ENCODE measurements around the gene TSPAN31. TPM values are rescaled to one million over a fixed set of nuclear protein-coding genes. Genes with fewer than 3 reads are reported as not detected.
A peak's percentile ranks its signal among the peaks of the same experiment; 100 is the strongest.

The TSPAN31 gene
- total RNA-seq, 1 donor from 2014 or later: 18.6 TPM

DNA sequence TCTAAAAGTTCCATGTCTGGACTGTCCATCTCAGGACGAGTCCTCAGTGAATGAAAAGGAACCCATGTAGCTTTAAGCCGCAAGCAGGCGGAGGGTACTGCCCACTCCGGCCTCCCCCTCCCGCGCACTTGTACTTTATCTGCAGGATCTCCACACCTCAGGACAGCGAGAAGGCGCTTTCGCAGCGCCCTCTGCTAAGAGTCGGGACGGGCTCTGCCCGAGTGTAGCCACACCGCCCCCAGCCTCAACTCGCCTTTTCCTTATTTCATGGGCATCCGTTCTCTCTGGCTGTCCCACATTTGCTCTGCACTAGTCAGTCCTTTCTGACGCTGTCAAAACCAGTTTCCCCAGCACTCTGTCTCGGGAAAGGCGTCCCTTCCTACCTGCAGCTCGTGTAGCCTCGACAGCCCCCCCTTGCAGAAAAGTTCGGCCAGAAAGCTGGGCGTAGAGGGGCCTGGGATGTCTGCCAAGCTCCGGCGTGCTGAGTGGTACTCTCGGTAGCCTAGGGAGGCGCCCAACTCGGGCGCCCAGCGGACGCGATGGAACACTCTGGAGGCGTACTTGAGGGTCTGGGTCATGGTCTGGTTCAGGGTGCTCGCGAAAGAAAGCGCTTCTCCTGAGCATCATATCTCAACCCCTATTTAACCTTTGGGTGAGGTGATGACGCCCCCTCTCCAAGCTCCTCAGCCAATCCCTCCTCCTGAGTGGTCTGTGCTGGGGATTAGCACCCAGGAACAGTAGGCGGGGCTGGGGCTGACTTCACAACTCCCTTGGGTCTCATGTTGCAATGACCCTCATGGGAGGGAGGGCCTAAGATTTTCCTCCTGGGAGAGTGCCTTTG, 21.8 kb downstream of the TSPAN31 start, which contains the start of gene CYP27B1:
TSS of gene CYP27B1 (minus strand) at position 615 of the 841 bp plus-strand sequence. CDS start at position 578, 37 bp downstream.
- Mint-ChIP-seq H3K27ac (ENCODE audit: unreplicated experiment) (peak within 1 kb of the TSS; percentile 59), H3K36me3 (ENCODE audit: low read depth, unreplicated experiment) (peaks cover 14% of the 10 kb centered on the region), H3K4me3 (ENCODE audit: unreplicated experiment) (peak within 1 kb of the TSS; percentile 47), H3K27me3 (ENCODE audit: low read depth, unreplicated experiment) (peaks cover 50% of the 10 kb centered on the region), H3K9me3 (ENCODE audit: unreplicated experiment) (no peaks in the 10 kb centered on the region), H3K4me1 (ENCODE audit: low read depth, unreplicated experiment) (peaks cover 5% of the 10 kb centered on the region)
- no peak for FAIRE-seq
- Histone ChIP-seq H3K9ac (ENCODE audit: low read length) (no peak within 1 kb of the TSS), H4K20me1 (ENCODE audit: insufficient read depth, low read length) (no peaks in the 10 kb centered on the region), H3K27me3 (ENCODE audit: insufficient read depth, low read length) (peaks cover 36% of the 10 kb centered on the region), H3K4me2 (ENCODE audit: low read length) (peak within 1 kb of the TSS; percentile 80), H3K79me2 (ENCODE audit: insufficient read depth, low read length) (peaks cover 10% of the 10 kb centered on the region), H3K4me1 (ENCODE audit: insufficient read depth, low read length) (peaks cover 36% of the 10 kb centered on the region), H3K4me3 (ENCODE audit: insufficient read depth, low read depth, low read length) (peak within 1 kb of the TSS; percentile 36), H3K9me3 (ENCODE audit: insufficient read depth, low read depth, low read length) (no peaks in the 10 kb centered on the region), H2AFZ (ENCODE audit: low read depth, low read length) (no peak within 1 kb of the TSS), H3K27ac (ENCODE audit: low read depth, low read length) (no peak within 1 kb of the TSS), H3K36me3 (ENCODE audit: insufficient read depth, low read length) (no peaks in the 10 kb centered on the region)
- DNase-seq (ENCODE audit: low read depth): no peak
- no peak for TF ChIP-seq EZH2 (IDR thresholded peaks at IDR 0.05; ENCODE audit: insufficient read depth, low read length)
- TF ChIP-seq, protein P1, sequence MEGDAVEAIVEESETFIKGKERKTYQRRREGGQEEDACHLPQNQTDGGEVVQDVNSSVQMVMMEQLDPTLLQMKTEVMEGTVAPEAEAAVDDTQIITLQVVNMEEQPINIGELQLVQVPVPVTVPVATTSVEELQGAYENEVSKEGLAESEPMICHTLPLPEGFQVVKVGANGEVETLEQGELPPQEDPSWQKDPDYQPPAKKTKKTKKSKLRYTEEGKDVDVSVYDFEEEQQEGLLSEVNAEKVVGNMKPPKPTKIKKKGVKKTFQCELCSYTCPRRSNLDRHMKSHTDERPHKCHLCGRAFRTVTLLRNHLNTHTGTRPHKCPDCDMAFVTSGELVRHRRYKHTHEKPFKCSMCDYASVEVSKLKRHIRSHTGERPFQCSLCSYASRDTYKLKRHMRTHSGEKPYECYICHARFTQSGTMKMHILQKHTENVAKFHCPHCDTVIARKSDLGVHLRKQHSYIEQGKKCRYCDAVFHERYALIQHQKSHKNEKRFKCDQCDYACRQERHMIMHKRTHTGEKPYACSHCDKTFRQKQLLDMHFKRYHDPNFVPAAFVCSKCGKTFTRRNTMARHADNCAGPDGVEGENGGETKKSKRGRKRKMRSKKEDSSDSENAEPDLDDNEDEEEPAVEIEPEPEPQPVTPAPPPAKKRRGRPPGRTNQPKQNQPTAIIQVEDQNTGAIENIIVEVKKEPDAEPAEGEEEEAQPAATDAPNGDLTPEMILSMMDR (IDR thresholded peaks at IDR 0.05; ENCODE audit: insufficient read depth, low read depth, low read length): no peak

DNA sequence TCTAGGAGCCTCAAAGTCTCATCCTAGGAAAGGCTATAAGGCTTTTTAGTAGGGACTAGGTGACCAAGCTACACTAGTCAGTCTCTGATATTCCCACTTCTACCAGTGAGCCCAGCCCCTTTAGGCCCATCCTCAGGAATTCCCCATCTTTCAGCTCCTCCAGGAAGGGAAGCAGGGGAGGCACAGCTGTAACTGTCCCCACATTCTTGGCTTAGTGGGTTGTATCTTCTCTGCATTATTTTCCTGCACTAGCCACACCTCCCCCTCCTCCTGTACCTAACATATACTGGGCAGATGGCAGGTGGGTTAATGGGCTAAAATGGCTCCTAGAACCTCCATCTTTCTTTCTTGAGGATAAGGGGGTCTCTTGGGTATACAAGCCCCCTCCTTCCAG, 22.5 kb downstream of the TSPAN31 start:
- Histone ChIP-seq H3K79me2 (ENCODE audit: insufficient read depth, low read length) (peaks cover 10% of the 10 kb centered on the region), H4K20me1 (ENCODE audit: insufficient read depth, low read length) (no peaks in the 10 kb centered on the region), H3K4me2 (ENCODE audit: low read length) (peak overlapping the region; percentile 80), H3K4me3 (ENCODE audit: insufficient read depth, low read depth, low read length) (no peak overlapping the region), H3K27me3 (ENCODE audit: insufficient read depth, low read length) (peaks cover 36% of the 10 kb centered on the region), H3K9ac (ENCODE audit: low read length) (no peak overlapping the region), H3K27ac (ENCODE audit: low read depth, low read length) (no peak overlapping the region), H2AFZ (ENCODE audit: low read depth, low read length) (no peak overlapping the region), H3K9me3 (ENCODE audit: insufficient read depth, low read depth, low read length) (no peaks in the 10 kb centered on the region), H3K4me1 (ENCODE audit: insufficient read depth, low read length) (peaks cover 36% of the 10 kb centered on the region), H3K36me3 (ENCODE audit: insufficient read depth, low read length) (no peaks in the 10 kb centered on the region)
- Mint-ChIP-seq H3K4me3 (ENCODE audit: unreplicated experiment) (no peak overlapping the region), H3K27me3 (ENCODE audit: low read depth, unreplicated experiment) (peaks cover 50% of the 10 kb centered on the region), H3K9me3 (ENCODE audit: unreplicated experiment) (no peaks in the 10 kb centered on the region), H3K27ac (ENCODE audit: unreplicated experiment) (no peak overlapping the region), H3K36me3 (ENCODE audit: low read depth, unreplicated experiment) (peaks cover 14% of the 10 kb centered on the region), H3K4me1 (ENCODE audit: low read depth, unreplicated experiment) (peaks cover 5% of the 10 kb centered on the region)
- FAIRE-seq (no peak), DNase-seq (ENCODE audit: low read depth) (no peak)
- TF ChIP-seq, protein P1 (IDR thresholded peaks at IDR 0.05; ENCODE audit: insufficient read depth, low read depth, low read length): no peak
- TF ChIP-seq EZH2 (IDR thresholded peaks at IDR 0.05; ENCODE audit: insufficient read depth, low read length): no peak

DNA sequence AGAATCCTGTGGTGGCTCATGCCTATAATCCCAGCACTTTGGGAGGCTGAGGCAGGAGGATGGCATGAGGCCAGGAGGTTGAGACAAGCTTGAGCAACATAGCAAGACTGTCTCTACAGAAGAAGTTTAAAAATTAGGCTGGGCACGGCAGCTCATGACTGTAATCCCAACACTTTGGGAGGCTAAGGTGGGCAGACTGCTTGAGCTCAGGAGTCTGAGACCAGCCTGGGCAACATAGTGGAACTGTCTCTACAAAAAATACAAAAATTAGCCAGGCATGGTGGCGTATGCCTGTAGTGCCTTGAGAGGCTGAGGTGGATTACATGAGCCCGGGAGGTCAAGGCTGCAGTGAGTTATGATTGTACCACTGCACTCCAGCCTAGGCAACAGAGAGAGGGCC, 23.0 kb downstream of the TSPAN31 start:
- TF ChIP-seq, protein P1 (IDR thresholded peaks at IDR 0.05; ENCODE audit: insufficient read depth, low read depth, low read length): no peak
- TF ChIP-seq EZH2 (IDR thresholded peaks at IDR 0.05; ENCODE audit: insufficient read depth, low read length): no peak
- Histone ChIP-seq H3K4me3 (ENCODE audit: insufficient read depth, low read depth, low read length) (no peak overlapping the region), H4K20me1 (ENCODE audit: insufficient read depth, low read length) (no peaks in the 10 kb centered on the region), H3K9me3 (ENCODE audit: insufficient read depth, low read depth, low read length) (no peaks in the 10 kb centered on the region), H2AFZ (ENCODE audit: low read depth, low read length) (no peak overlapping the region), H3K9ac (ENCODE audit: low read length) (no peak overlapping the region), H3K27me3 (ENCODE audit: insufficient read depth, low read length) (peaks cover 36% of the 10 kb centered on the region), H3K79me2 (ENCODE audit: insufficient read depth, low read length) (peaks cover 10% of the 10 kb centered on the region), H3K27ac (ENCODE audit: low read depth, low read length) (no peak overlapping the region), H3K36me3 (ENCODE audit: insufficient read depth, low read length) (no peaks in the 10 kb centered on the region), H3K4me2 (ENCODE audit: low read length) (no peak overlapping the region), H3K4me1 (ENCODE audit: insufficient read depth, low read length) (peaks cover 36% of the 10 kb centered on the region)
- Mint-ChIP-seq H3K36me3 (ENCODE audit: low read depth, unreplicated experiment) (peaks cover 14% of the 10 kb centered on the region), H3K27ac (ENCODE audit: unreplicated experiment) (no peak overlapping the region), H3K27me3 (ENCODE audit: low read depth, unreplicated experiment) (peaks cover 45% of the 10 kb centered on the region), H3K4me3 (ENCODE audit: unreplicated experiment) (no peak overlapping the region), H3K9me3 (ENCODE audit: unreplicated experiment) (no peaks in the 10 kb centered on the region), H3K4me1 (ENCODE audit: low read depth, unreplicated experiment) (peaks cover 7% of the 10 kb centered on the region)
- DNase-seq (ENCODE audit: low read depth) (no peak), FAIRE-seq (no peak)

Measured in astrocyte (in vitro differentiated cells and primary cell).